K562 (cell line): ENCODE data around the gene ARHGAP29. TPM values are rescaled to one million over a fixed set of nuclear protein-coding genes. Genes with fewer than 3 reads are reported as not detected.

Source experiments
- ATAC-seq: fragments of 200-7000 bp; cut with Tn5 transposase; 3 replicates; pipeline ENCODE4 v1.9.1; 2020; ENCODE audit warnings: moderate library complexity
- BruUV-seq: library from RNA; stranded (reverse); fragments of 400-500 nt; replicated peaks from 2 replicates; lab custom pipeline; 2021; lab: Mats Ljungman, UMichigan
- CTCF ChIA-PET: fragments of 300-600 bp; formaldehyde crosslinking; extraction: SDS; loops from one replicate; lab custom pipeline; 2021; ENCODE audit warnings: low intra/inter-chr PET ratio; lab: Yijun Ruan, JAX
- POLR2A ChIA-PET: fragments of 300-600, 350-650 bp; sonication (Branson Sonifier 250); formaldehyde crosslinking; extraction: SDS; loops from one replicate; lab custom pipeline; 2021; ENCODE audit warnings: antibody characterized with exemption, inconsistent platforms; lab: Yijun Ruan, JAX
- DNase-seq, 4 experiments: peaks; one replicate each; pipeline versions ENCODE4 v3.0.0 to v3.0.0-alpha.2; 2011 to 2018; ENCODE audit warnings: low spot score in 3 of 4, mixed read lengths in 3 of 4; ENCODE audit errors: extremely low read depth in 1 of 4
- FAIRE-seq: peaks from 2 replicates; lab custom pipeline; 2011; peaks lifted over from hg19 to GRCh38; lab: Jason Lieb, UNC
- H2AFZ ChIP-seq: 2 replicates; pipeline ENCODE4 v1.6.0; 2011; ENCODE audit warnings: low read depth, low read length, control low read depth, inconsistent platforms
- H3K27ac ChIP-seq: fragments of 200-600 bp; 3 replicates; pipeline ENCODE4 v1.8.0; 2011; ENCODE audit warnings: low read depth, mild to moderate bottlenecking, control low read depth, inconsistent platforms, low read length, moderate library complexity, mixed read lengths; ENCODE audit errors: extremely low read depth
- H3K27me3 ChIP-seq, 2 experiments: fragments of 300-600 bp in 1 of 2; 2 replicates in 1 of 2; 3 replicates in 1 of 2; pipeline versions ENCODE4 v1.6.0 to v1.8.0; 2011; ENCODE audit warnings: inconsistent platforms in 2 of 2, low read length in 2 of 2, mild to moderate bottlenecking in 1 of 2, mixed read lengths in 1 of 2, moderate library complexity in 1 of 2; ENCODE audit not compliant: control insufficient read depth in 2 of 2, insufficient read depth in 2 of 2
- H3K36me3 ChIP-seq: fragments of 300-600 bp; 3 replicates; pipeline ENCODE4 v1.8.0; 2011; ENCODE audit warnings: mild to moderate bottlenecking, low read length, inconsistent platforms; ENCODE audit not compliant: control insufficient read depth, insufficient read depth
- H3K4me1 ChIP-seq, 2 experiments: fragments of 200-600 bp in 1 of 2; replicated peaks in 1 of 2; 2 replicates in 1 of 2; 3 replicates in 1 of 2; pipeline versions ENCODE4 v1.5.1 to v1.8.0; 2011; ENCODE audit warnings: inconsistent platforms in 2 of 2, low read length in 2 of 2, mild to moderate bottlenecking in 1 of 2, mixed read lengths in 1 of 2, moderate library complexity in 1 of 2; ENCODE audit not compliant: control insufficient read depth in 2 of 2, insufficient read depth in 2 of 2
- H3K4me2 ChIP-seq: 2 replicates; pipeline ENCODE4 v1.6.1; 2011; ENCODE audit warnings: low read length, control low read depth, inconsistent platforms, mixed read lengths; ENCODE audit not compliant: insufficient read depth
- H3K4me3 ChIP-seq: fragments of 200-600 bp; sonication (generic), shearing (Covaris generic); 2 replicates; pipeline ENCODE4 v1.5.1; 2016; ENCODE audit warnings: control low read depth, inconsistent platforms
- H3K79me2 ChIP-seq: fragments of 200-600 bp; 3 replicates; pipeline ENCODE4 v1.8.0; 2011; ENCODE audit warnings: low read length, inconsistent platforms; ENCODE audit not compliant: control insufficient read depth, insufficient read depth
- H3K9ac ChIP-seq, 2 experiments: 2 replicates each; pipeline versions ENCODE4 v1.6.0 to v1.6.1; 2011; ENCODE audit warnings: low read depth in 2 of 2, low read length in 2 of 2, control low read depth in 1 of 2, inconsistent platforms in 1 of 2, mild to moderate bottlenecking in 1 of 2, mixed read lengths in 1 of 2; ENCODE audit not compliant: insufficient read depth in 1 of 2
- H3K9me1 ChIP-seq: one replicate; pipeline ENCODE4 v1.6.0; 2011; ENCODE audit warnings: inconsistent platforms, mild to moderate bottlenecking, low read length, moderate library complexity; ENCODE audit not compliant: control insufficient read depth, insufficient read depth
- H3K9me3 ChIP-seq: replicated peaks from 2 replicates; pipeline ENCODE4 v1.5.1; 2011; ENCODE audit warnings: low read depth, low read length, inconsistent platforms; ENCODE audit not compliant: control insufficient read depth, insufficient read depth
- H4K20me1 ChIP-seq: replicated peaks from 2 replicates; pipeline ENCODE4 v1.6.1; 2011; ENCODE audit warnings: low read length, inconsistent platforms, mixed read lengths; ENCODE audit not compliant: control insufficient read depth, insufficient read depth
- WGBS: fragments of 100-300 bp; shearing (Covaris generic); methylation state at CpG from one replicate; pipeline ENCODE4 v1.1.6; 2016; ENCODE audit warnings: low coverage, mixed read lengths; ENCODE audit not compliant: insufficient coverage; ENCODE audit errors: missing lambda C conversion rate; 5-methylcytosine and 5-hydroxymethylcytosine counted together
- in situ Hi-C: fragments of 300-500 bp; cut with MboI; formaldehyde crosslinking; loops from 4 replicates; pipeline ENCODE4 v1.15.0; 2018; ENCODE audit warnings: inconsistent platforms, mixed read lengths
- intact Hi-C: fragments of 100-400 bp; cut with micrococcal nuclease; formaldehyde crosslinking; loops from 2 replicates; pipeline ENCODE4 v1.14.2; 2022
- polyA plus RNA-seq, 8 experiments: library from polyadenylated mRNA; depleted of rRNA in 4 of 8; stranded (reverse) in 5 of 8; unstranded in 3 of 8; fragments of >200 nt; fragmentation: Nextera tagmentation in 2 of 8; fragmentation: Illumina TruSeq in 1 of 8; extraction: Ambion mirVana in 2 of 8; extraction: Trizol in 1 of 8; gene quantifications; 2 replicates each; pipeline versions ENCODE4 v1.2.1 to v1.2.3, GENCODE V29; 2011 to 2014; ENCODE audit warnings: inconsistent platforms in 1 of 8, missing spikeins in 1 of 8
- total RNA-seq, 7 experiments: library from RNA; depleted of rRNA in 6 of 7; stranded (reverse); fragments of >200 nt in 6 of 7; fragmentation: Illumina TruSeq in 2 of 7; extraction: Trizol in 2 of 7; gene quantifications; 2 replicates each; pipeline versions ENCODE4 v1.2.1 to v1.2.3, GENCODE V29; 2011 to 2021; ENCODE audit warnings: low replicate concordance in 1 of 7
- TF ChIP-seq, protein P1 (sequence below): sonication (generic); formaldehyde crosslinking; IDR thresholded peaks from 2 replicates; pipeline ENCODE4 v1.8.0; 2023; ENCODE audit warnings: missing genetic modification reagents, mild to moderate bottlenecking, borderline replicate concordance
- TF ChIP-seq, protein P2 (sequence below): IDR thresholded peaks from 2 replicates; pipeline ENCODE4 v1.6.1; 2012; ENCODE audit warnings: low read depth, low read length, improper control_type of control experiment, borderline replicate concordance

Gene ARHGAP29
- total and polyA plus RNA-seq, 9 of the 15 experiments (the other 6 are each of a cell fraction or from before 2014, with no cell fraction given): under 0.01 to 0.13 (median 0.02) TPM; not detected in 5

DNA sequence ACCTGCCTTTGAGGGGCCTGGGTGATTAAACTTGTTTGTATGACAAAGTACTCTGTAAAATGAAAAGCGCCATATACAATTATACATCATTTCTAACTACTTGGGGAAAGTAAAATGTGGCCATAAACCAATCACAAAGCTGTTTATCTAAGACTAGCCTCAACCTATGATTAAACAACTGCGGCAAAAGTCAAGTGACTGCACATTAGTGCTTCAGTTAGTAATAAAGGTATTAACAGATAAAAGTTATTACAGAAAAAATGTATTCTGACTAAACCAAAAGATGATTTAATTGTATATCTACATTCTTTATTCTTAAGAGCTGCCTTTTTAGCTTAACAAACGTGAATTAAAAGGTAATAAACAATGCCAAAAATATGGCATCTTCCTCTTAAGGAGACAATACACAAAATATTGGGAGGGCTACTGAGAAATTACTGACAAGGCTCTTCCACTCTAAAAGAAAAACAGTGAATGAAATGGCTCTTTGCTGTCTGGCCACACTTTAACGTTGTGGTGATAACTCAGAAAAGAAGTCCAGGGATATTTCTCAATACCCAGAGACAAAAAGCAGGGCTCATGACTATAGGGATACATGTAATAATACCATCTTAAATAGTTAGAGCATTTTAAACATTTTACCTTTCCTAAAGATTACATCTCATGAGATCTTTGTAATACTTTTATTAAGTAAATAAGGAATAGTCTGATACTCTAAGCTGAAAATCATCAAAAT lies 8.6 kb downstream of the ARHGAP29 start:
- Histone ChIP-seq H3K9ac (no peak overlapping the region), H4K20me1 (no peaks in the 10 kb centered on the region), H3K4me3 (no peak overlapping the region), H2AFZ (no peak overlapping the region), H3K9me3 (no peaks in the 10 kb centered on the region), H3K4me2 (no peak overlapping the region), H3K4me1 (no peaks in the 10 kb centered on the region), H3K79me2 (no peaks in the 10 kb centered on the region), H3K27ac (no peak overlapping the region), H3K9me1 (no peaks in the 10 kb centered on the region), H3K27me3 (no peaks in the 10 kb centered on the region), H3K36me3 (no peaks in the 10 kb centered on the region)
- POLR2A ChIA-PET: interaction anchor here (1.2 kb wide), 1 partner anchor 9 kb away, joined by 4 read pairs; the partner anchor contains the start of gene ARHGAP29
- CTCF ChIA-PET: no interaction called here
- no peak for ATAC-seq
- WGBS: 4% methylated on average over 4 of the region's 4 CpGs
- no TSS peak for BruUV-seq
- no peak for FAIRE-seq
- in situ Hi-C loops (no loop called here), intact Hi-C loops (no loop called here)
- TF ChIP-seq, protein P1, sequence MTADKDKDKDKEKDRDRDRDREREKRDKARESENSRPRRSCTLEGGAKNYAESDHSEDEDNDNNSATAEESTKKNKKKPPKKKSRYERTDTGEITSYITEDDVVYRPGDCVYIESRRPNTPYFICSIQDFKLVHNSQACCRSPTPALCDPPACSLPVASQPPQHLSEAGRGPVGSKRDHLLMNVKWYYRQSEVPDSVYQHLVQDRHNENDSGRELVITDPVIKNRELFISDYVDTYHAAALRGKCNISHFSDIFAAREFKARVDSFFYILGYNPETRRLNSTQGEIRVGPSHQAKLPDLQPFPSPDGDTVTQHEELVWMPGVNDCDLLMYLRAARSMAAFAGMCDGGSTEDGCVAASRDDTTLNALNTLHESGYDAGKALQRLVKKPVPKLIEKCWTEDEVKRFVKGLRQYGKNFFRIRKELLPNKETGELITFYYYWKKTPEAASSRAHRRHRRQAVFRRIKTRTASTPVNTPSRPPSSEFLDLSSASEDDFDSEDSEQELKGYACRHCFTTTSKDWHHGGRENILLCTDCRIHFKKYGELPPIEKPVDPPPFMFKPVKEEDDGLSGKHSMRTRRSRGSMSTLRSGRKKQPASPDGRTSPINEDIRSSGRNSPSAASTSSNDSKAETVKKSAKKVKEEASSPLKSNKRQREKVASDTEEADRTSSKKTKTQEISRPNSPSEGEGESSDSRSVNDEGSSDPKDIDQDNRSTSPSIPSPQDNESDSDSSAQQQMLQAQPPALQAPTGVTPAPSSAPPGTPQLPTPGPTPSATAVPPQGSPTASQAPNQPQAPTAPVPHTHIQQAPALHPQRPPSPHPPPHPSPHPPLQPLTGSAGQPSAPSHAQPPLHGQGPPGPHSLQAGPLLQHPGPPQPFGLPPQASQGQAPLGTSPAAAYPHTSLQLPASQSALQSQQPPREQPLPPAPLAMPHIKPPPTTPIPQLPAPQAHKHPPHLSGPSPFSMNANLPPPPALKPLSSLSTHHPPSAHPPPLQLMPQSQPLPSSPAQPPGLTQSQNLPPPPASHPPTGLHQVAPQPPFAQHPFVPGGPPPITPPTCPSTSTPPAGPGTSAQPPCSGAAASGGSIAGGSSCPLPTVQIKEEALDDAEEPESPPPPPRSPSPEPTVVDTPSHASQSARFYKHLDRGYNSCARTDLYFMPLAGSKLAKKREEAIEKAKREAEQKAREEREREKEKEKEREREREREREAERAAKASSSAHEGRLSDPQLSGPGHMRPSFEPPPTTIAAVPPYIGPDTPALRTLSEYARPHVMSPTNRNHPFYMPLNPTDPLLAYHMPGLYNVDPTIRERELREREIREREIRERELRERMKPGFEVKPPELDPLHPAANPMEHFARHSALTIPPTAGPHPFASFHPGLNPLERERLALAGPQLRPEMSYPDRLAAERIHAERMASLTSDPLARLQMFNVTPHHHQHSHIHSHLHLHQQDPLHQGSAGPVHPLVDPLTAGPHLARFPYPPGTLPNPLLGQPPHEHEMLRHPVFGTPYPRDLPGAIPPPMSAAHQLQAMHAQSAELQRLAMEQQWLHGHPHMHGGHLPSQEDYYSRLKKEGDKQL (CRISPR knock-in tag): no peak
- TF ChIP-seq, protein P2, sequence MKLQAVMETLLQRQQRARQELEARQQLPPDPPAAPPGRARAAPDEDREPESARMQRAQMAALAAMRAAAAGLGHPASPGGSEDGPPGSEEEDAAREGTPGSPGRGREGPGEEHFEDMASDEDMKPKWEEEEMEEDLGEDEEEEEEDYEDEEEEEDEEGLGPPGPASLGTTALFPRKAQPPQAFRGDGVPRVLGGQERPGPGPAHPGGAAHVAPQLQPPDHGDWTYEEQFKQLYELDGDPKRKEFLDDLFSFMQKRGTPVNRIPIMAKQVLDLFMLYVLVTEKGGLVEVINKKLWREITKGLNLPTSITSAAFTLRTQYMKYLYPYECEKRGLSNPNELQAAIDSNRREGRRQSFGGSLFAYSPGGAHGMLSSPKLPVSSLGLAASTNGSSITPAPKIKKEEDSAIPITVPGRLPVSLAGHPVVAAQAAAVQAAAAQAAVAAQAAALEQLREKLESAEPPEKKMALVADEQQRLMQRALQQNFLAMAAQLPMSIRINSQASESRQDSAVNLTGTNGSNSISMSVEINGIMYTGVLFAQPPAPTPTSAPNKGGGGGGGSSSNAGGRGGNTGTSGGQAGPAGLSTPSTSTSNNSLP: no peak
- DNase-seq: no peak
